Umbilical cord (tissue), 2 donors: ENCODE data around the gene TRIM42. TPM values are rescaled to one million over a fixed set of nuclear protein-coding genes. Genes with fewer than 3 reads are reported as not detected.
A peak's percentile ranks its signal among the peaks of the same experiment; 100 is the strongest.

Experiments used
- DNase-seq: peaks from one replicate; pipeline ENCODE4 v3.0.0-alpha.2; 2015; ENCODE audit warnings: low spot score
- total RNA-seq: library from RNA; depleted of rRNA; stranded (reverse); fragments of >200 nt; gene quantifications from one replicate; pipeline ENCODE4 v1.2.3, GENCODE V29; 2014; ENCODE audit warnings: low replicate concordance; ENCODE audit not compliant: insufficient read depth

Gene TRIM42
- total RNA-seq, 1 donor from 2014 or later, result 2.2 TPM

- no peak for DNase-seq
Observed at GRCh38 chr3:140710711-140711389, 33.0 kb downstream of the TRIM42 start.

- DNase-seq, result peak; percentile 27
Observed at GRCh38 chr3:140711390-140712035, 33.6 kb downstream of the TRIM42 start.

- no peak for DNase-seq
Observed at GRCh38 chr3:140712301-140712700, 34.4 kb downstream of the TRIM42 start.

GRCh38 chr3:140715035-140715434, 37.2 kb downstream of the TRIM42 start:
- no peak for DNase-seq

- DNase-seq, result no peak
Observed at GRCh38 chr3:140717921-140718320, 40.1 kb downstream of the TRIM42 start.

- peak; percentile 58 for DNase-seq
Observed at GRCh38 chr3:140719841-140720614, 42.2 kb downstream of the TRIM42 start.

- DNase-seq, result no peak
Observed at GRCh38 chr3:140723576-140723975, 45.7 kb downstream of the TRIM42 start.

DNA sequence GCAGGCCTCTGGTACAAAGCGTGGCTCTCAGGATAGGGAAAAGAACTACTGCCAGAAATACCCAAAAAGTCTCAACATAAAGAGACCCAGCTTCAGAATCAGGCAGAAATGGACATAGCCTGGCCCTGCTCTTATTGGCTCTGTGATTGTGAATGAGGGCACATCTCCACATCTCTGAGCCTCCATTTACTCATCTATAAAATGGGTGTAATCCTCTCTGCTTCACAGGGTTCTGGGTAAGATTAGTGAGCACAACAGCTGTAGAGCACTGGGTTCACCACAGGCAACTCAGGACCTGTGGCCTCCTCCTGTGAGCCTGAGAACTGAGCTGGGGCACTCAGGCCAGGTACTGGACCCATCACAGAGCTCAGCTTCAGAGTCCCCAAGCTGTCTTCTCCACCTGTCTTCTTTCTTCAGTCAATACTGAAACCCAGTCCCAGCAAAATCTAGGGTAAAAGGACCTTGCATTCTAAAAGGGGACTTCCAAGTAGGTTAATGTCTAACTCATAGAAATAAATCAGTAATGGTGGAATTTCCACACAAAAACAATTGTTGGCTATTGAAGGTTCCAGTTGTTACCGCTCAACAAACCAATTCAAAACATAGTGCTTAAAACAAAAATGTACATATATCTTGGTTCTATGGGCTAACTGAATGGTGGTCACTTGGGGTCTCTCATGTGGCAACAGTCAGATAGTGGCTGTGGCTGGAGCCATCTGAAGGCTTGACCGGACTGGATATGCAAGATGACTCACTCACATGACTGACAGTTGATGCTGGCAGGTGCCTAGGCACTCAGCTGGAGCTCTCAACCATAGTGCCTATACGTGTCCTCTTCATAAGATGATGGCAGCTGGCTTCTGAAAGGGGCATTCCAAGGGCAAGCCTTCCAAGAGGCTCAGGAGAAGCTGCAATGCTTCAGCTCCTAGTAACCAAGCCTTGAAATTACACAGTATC, 47.3 kb downstream of the TRIM42 start:
- no peak for DNase-seq

DNA sequence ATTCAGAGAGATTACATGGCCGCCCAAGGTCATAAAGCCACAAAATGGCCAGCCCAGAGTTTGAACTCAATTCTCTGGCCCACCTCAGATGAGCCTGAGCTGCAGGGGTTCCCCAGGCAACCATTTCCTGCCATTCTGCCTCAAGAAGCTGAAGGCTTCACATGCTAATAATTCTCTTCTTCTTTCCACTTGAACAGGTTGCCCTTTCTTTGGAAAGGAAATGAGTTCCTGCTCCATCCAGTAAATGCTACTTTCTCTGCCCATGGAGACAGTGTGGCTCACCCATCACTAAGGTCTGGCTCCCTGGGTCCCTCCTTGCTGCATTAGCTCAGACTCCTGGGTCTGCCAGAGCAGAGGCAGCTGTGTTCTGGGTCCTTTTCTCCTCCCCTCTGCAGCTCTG, 48.2 kb downstream of the TRIM42 start:
- no peak for DNase-seq

- DNase-seq, result no peak
Observed at GRCh38 chr3:140727886-140728285, 50.0 kb downstream of the TRIM42 start.

DNA sequence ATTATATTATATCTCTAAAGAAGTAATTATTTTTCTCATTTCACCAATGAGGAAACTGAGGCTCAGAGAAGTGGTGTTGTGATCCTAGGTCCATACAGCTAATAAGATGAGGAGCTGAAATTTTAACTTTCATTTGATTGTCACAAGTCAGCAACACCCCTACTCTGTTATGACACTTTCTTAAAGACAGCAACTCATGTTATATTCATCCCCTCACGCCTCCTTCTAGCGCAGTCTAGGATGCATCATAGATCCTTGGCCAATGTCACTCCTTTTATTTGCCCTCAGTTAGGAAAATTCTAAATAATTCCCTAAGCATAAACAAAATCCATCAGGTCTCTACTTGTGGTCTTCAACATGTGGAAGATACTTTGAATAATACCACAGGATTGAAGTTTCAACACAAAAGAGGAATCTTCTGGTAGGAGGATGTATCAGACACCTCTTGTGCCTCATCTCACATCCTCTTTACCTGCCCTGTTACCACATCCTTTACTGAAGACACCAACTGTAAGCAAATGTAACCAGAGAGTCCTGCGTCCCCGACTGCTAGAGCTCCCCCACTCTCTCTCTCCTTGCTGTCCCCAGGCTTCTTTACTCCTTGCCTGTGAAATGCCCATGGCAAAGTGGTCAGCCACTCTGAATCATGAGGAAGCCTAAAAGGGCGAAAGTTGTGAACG, 53.7 kb downstream of the TRIM42 start:
- no peak for DNase-seq

- no peak for DNase-seq
Observed at GRCh38 chr3:140733623-140734022, 55.8 kb downstream of the TRIM42 start.

DNA sequence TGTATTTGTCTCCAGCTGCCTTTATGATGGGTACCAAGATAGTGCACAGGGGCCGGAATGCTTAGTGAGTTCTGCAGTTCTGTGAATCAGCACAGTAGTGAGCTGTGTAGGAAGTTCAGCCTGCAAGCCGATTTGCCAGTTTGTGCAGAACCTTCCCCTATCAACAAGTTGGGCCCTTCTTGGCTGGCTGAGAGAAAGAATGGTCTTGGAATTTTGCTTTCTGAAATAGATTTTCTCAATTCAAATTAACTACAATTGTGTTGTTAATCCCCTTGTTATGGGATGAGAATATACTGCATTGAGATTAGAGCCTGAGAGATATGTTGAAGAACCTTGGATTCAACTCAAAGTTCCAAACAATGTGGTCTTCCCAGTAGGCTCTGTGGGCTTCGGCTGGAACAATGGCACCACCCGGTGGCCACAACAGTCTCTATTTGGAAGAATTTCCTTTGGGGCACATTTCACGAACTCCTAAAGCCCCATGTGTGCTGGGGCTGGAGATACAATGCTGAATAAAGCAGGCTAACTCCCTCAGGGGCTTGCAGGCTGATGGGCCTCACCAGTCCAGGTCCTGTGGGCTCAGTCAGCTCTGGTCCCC, 59.1 kb downstream of the TRIM42 start:
- peak; percentile 35 for DNase-seq

DNA sequence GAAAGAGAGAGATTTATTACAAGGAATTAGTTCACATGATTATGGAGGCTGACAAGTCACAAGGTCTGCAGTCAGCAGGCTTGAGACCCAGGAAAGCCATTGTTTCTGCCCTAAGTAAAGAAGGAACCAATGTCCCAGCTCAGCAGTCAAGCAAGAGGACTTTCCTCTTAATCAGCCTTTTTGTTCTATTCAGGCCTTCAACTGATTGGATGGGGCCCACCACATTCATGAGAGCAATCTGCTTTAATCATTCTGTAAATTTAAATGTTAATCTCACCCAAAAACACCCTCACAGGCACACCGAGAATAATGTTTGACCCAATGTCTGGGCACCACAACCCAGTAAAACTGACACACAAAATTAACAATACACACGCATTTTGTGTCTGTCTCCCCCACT, 64.3 kb downstream of the TRIM42 start:
- DNase-seq, result no peak

DNA sequence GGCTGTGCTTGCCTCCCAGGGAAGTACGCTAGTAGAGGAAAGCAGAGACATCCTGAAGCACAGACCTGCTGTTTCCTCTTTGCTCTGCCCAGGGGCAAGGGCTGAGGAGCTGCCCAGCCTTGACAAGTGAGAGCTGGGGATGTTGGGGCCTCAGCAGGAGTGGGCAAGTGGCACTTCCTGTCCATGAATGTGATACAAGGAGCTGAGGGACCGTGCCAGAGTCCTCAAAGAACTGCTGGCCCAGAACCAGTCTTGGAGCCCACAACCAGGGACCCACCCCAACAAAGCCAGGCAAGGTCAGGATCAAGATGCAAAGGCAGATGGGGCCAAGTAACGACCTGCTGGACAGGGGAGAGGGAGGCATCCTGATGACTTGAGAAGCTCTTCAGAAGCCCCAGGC, 70.3 kb downstream of the TRIM42 start:
- DNase-seq, result no peak

DNA sequence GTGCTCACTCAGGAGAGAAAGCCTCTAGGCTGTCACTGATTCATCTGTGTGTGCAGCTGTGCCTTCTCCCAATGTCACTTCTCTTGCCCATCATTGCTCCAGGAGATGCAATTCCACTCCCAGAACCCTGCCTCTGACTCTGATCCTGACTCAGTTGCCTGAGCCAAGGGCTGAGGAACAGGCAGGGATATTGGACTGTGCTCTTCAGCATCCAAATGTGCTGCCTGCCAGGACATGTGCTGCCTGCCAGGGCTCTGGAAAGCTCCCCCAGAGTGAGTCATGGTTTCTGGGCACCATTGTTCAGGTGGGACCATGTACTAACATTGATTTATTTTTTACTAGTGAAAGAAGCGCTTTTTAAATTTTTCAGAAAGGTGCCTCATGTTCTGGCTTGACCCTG, 71.0 kb downstream of the TRIM42 start:
- no peak for DNase-seq
